GM19372 (cell line): ENCODE data around the gene LOXL1.

Experiments used
- ATAC-seq: cut with Tn5 transposase; IDR thresholded peaks from one replicate; pipeline ENCODE4 v1.9.1; 2021; ENCODE audit warnings: mild to moderate bottlenecking, low read depth, moderate library complexity; ENCODE audit not compliant: unreplicated experiment

Gene LOXL1

DNA sequence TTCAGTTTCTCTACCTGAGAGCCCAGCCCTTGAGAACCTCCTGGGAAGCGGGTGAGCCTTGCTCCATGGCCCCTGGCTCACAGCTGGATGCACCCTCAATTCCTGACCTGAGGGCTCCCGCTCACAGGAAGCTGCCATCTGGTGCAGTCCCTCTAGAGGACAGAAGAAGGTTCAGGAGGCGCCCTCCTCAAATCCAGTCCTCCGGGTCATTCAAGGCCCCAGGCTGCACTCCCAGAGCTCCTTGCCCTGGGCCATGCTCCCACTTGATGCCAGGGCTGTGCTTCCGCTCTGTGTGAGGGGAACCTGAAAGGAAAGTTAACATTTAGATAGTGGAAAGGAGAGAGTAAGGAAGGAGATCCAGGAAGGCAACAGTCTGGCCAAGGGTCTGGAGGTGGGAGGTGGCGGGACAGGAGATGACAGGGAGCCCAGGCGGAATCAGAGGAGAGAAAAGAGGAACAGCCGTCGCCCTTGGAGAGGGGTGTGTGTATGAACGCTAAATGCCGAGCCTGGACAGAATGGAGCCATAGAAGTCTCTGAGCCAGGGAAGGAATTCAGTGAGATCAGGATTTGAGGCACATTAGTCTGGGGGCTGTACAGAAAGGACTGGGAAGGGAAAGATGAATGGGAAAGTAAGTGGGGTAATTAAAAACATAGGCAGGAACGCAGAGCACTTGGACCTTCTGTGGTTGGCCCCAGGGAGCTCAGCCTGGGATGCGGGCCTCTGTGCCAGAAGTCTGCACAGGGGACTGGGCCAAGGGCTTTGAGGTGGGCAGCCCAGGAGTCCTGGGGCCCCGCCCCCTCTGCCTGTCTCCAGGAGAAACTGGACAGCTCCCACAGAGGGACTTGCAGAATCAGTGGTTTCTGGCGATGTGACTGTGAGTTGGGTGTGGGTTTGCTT is 26.8 kb upstream of the LOXL1 start:
- no peak for ATAC-seq

DNA sequence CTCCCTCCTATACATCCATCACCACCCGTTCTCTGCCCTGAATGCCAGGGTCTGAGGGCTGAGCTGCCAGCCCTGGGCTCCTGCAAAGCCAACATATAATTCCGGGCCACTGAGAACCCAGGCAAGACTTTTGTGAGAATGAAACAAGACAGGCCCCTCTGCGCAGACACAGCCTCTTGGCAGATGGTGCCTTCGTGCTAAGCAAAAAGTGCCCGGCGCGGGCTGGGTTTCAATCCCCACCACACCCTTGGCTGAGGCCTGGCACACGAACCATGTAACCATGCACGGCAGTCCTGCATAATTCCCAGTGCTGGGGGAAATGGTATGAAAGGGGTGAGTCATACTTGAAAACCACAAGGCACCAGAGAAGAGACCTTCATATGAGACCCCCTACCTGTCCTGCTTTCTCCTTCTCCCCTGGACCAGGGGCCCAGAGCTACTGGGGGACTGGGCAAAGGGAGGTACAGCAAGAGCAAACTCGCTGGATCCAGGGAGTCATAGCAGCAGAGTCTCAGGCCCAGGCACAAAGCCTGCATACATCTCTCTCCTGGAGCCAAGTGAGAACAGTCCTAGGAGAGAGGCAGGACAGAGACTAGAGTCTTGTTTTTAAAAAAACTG is 26.1 kb upstream of the LOXL1 start:
- ATAC-seq: no peak

DNA sequence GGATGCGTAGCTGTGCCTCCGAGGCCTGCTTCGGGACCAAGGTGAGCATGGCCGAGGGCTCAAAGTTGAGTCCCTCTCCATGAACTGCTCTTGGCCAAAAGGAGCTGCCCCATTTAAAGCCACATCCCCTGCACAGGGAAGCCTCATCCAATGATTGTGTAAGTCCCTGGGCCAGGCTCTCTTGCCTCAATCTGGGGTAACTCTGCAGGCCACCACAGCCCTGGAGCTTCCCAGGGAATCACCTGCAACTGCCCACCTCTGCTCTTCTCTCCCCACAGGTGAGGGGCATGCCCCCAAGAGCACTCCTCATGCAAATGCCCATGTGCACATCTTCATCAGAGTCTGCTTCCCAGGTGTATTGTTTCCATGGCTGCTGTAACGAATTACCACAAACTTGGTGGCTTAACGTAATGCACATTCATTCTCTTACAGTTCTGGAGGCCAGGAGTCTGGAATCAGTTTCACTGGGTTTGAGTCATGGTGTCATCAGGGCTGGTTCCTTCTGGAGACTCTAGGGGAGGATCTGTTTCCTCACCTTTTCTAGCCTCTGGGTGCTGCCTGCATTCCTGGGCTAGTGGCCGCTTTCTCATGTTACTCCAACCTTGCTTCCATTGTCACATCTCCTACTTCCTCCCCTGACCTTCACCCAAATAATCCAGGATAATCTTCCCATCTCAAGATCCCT is 25.0 kb upstream of the LOXL1 start:
- ATAC-seq: no peak

DNA sequence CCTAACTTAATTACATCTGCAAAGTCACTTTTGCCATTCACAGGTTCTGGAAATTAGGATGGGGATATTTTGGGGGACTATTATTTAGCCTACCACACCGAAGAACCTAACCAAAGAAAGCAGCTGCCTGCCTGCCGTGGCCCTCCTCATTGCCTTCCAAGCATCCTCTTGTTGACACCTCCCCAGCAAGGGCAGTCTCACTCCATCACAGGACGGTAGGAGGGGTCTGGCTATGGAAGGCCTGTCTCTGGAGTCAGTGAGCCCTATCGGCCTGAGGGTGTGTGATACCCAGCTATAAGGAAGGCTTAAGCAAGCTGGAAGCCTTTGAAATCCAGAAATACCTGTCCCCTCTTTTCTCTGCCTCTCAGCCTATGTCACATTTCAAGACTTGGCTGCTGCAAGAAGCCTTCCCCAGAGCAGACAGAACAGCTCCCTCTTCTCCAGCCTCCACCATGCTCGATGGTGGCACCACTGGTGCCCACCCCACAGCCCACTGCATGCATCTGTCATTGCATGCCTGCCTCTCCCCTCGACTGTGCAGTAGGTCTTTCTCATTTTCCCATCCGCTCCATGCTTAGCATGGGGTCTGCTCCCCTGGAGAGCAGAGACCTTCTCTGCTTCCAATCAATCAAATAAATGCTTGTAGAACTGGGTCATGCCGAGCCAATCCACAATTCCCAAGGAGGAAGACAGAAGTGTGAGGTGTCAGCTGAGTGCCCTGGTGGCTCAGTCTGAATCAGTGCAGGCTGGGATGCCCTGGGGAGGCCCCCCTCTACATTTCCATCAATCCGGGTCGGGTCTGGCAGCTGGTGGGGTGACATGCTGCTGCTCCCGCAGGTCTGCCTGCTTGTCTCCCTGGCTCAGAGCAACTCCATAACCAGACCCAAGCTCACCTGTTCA is 23.9 kb upstream of the LOXL1 start:
- ATAC-seq: no peak

DNA sequence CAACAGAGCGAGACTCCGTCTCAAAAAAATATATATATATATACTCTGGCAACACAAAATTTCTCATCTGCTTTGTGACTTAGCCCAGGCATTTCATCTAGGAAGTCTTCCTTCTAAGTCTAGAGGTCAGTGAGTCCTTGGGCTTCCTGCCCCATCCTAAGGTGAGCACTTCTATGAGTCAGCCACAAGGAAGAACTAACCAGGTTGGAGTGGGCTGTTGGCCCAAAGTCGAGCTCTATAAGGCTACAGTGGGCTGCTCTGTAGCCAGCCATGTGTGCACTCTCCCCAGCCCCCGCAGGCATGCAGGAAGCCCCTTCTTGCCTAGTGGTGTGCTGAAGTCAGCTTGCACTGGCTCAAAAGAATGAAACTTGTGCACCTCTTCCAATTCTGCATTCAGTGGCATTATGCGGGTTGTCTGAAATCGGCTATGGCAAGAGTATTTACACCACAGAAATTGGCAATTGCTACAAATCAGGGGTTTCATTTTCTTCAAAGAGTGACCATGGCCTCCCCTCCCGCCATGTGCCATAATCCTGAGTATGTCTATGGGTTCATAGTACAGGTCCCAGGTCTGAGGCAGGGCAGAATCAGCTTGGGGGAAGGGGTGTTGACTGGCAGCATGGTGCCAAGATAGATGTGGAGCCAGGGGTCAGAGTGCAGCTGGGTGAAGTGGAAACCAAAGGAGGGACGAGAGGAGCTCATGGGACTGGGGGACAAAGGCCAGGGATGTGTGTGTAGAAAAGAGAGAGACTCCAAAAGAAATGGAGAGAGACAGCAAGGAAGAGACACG is 22.0 kb upstream of the LOXL1 start:
- ATAC-seq: no peak

DNA sequence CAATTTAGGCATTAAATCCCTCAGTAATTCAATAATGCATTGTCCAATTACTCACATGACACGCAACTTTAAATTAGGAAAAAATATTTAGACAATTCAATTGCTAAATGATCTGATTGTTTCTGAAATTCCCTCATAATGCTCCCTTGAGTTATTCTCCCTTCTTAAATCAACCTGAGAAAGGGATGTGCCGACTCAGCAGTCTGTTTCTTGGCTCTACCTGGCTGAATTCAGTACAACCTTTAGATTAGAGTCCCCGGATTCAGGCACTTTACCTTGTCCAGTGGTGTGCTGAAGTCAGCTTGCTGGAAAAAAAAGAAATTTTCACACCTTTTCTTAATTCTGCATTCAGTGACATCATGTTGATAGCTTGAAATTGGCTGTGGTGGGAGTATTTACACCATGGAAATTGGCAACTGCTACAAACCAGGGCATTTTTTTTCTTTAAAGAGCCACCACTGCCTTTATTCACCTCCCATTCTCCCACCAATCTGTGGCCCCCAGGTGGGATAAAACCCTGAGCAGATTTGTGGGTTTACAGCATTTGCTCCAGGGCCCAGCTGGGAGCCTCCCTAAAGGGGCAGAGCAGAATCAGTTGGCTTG is 20.9 kb upstream of the LOXL1 start:
- no peak for ATAC-seq

DNA sequence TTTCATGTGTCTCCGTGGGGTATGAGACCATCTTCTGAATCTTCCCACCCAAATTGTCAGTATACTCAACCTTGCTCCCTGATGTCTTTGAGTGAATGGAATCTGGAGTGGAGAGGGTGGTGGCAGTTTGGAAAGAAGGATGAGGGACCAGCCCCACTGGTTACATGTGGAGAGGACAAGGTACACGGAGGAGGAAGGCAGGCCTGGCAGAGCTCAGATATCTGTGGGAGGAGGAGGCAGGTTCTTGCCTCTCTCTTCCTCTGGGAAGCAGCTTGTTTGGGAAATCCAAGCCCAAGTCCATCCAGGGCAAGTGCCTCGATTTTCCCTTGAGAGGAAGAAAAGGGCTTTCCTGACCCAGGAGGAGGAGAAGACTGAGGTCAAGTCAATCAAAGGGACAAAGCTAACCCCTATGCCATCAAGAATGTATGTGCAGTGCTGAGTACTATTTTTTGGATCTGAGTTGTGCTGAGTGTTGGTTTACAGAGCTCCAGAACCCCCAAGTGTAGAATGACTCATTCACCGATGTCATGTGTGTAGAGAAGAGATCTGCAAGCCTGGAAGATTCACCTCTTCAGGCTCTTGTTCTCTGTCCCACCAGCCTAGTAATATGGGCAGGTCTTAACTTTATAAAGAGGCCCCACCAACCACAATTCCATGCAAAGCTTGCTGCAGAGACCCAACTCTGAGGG is 19.8 kb upstream of the LOXL1 start:
- ATAC-seq: no peak

DNA sequence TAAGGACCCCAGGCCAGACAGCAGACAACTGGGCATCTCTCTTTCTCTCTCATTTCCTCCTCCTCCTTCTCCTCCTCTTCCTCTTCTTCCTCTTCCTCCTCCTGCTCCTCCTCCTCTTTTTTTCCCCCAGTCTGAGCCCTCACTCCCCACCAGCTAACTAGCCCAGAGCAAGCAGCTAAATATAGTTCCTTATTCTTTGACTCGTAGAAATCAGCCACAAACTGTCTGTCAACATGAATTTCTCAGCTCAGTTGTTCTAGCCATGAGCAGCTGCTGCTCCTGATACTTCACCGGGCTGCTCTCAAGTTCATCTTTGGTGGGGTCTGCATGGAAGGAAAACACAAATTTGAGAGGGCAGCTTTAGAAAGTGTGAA is 19.2 kb upstream of the LOXL1 start:
- no peak for ATAC-seq

DNA sequence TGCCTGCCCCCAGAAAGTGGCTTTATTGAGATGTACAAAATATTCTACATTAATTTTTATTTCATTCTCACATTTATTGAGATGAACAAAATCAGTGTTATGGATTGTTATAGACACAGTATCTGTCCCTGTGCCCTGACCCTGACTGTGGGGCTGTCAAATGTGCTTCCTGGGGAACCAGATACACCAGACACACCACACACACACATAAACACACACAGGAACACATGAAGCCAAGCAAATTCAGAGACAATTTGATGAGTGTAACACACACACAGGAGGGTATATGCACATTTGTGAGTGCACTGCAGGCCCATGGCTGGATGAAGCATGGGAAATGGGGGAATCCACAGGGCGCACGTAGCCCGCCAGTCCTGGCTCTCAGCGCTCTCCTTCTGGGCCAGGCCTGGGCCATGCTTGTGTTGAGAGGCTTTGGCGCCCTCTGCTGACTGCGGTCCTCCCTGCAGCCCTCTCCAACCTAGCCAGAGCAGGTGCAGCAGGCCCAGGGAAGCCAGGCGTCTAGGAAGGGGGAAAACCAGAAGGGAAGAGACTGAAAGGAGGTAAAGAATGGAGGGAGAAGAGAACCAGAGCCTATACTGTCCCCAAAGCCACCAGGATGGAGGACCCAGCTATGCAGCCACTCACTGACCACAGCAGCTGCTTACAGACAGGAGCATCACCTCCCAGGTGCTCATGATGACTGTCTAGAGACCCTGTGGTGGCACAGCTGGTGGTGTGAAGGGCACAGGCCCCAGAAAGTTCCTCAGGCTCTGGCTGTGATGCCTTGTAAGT is 18.0 kb upstream of the LOXL1 start:
- ATAC-seq: no peak

DNA sequence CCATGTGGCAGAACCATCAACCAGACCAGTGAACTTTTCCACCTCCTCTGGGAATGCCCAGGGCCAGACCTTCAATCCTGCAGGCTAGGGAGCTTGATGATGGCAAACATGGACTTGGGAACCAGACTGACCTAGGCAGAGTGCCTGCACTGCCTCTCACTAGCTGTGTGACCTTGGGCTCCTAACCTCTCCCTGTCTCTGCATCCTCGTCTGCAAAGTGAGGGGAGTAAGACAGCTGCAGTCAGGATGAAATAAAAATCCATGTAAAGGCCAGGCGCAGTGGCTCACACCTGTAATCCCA is 17.5 kb upstream of the LOXL1 start:
- no peak for ATAC-seq

DNA sequence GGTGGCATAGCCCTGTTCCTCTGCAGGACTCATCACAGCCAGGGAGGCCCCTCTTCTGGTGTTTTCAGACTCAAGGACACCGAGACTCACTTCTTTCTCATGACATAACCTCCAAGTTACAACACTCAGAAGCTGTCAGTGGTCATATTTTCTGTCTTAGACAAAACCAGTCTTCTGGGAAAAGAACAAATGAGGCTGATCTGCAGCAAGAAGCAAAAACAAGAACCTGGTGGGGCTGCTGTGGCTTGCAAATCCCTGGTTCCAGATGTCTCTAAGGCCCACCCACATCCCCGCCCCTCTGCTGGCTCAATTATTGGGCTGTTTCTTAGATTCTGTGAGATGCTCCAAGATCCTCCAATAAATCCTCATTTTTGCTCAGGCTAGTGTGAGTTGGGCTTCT is 16.6 kb upstream of the LOXL1 start:
- no peak for ATAC-seq

DNA sequence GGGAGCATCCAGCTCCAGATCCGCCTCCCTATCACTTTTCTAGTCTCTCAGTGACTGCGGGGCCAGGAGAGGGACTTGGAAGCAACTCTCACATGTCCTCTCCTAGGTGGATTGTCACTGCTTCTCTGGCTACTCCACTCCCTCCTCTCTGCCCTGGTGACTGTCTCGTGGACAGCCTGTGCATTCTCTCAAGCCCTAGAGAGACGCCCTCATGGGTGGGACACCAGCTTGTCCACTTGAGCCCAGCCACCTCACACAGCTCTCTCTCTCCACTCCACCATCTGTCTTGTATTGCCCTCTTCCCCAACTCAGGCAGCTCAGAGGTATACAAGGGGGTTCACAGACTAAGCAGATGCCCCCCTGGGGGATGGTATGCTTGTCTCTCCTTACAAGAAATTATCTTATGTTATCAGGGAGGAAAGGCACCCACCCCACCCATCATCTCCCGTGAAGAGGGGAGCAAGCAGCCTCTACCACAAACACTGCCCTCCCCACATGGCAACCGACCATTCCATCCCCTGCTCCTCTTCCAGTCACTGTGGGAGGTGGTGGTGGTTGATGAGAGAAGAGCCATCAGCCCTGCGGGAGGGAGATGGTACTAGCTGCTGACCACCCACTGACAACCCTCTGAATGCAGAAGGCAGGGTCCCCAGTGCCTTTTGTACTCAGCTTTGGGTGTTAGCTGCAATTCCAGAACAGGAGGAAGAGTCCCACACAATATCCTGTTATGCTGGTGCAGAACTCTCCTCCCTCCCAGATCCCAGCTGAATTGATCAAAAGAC is 15.5 kb upstream of the LOXL1 start:
- ATAC-seq: no peak

DNA sequence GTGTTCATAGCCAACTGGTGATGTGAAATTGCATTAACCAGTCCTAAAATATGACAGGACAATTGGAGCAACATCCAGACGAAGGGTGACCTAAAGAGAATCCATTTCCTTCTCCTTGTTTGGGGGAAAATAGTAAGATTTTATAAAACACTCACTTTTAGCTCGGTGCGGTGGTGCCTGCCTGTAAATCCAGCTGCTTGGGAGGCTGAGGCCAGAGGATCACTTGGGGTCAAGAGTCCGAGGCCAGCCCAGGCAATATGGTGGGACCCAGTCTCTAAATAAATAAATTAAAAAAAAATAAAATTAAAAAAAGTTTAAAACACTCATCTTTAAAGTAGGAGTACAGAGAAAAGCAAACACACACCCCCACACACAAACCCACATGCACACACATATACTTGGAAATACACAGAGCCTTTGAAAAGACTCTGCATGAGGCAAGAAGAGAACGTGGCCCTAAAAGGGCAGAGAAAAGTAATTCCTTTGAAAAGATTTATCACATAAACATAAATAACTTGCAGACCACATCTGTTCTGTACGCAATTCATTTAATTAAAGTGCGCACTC is 14.1 kb upstream of the LOXL1 start:
- no peak for ATAC-seq

DNA sequence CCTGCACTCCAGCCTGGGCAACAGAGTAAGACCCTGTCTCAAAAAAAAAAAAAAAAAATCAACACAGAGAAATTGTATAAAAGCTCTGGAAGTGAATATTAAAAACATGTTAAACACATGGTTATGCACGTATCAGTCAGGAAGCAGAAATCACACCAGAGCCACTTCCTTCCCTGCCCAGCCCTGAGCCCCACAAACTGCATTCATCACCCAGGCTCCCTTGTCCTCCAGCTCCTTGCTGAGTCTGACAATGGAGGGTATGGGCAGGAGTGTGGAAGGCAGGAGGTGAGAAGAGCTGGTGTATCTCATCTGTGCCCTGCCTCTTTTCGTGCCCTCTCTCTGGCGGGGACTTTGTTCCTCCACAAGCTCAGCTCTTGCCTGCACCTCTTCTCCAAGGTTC is 12.1 kb upstream of the LOXL1 start:
- ATAC-seq: no peak

DNA sequence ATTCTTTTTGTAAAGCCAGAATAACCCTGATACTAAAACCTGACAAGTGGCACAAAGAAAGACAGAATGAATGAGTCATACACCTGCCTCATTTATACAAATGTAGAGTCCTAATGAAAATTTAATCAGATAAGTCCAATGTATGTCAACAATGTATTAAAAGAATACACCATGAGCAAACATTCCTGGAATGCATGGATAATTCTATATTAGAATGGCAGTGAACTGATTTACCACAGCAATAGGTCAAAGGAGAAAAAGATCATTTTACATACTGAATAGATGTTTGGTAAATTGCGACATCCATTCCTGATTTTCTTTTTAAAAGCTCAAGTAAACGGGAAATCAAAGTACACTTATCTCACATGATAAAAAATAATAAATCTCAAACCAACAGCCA is 11.2 kb upstream of the LOXL1 start:
- ATAC-seq: no peak

DNA sequence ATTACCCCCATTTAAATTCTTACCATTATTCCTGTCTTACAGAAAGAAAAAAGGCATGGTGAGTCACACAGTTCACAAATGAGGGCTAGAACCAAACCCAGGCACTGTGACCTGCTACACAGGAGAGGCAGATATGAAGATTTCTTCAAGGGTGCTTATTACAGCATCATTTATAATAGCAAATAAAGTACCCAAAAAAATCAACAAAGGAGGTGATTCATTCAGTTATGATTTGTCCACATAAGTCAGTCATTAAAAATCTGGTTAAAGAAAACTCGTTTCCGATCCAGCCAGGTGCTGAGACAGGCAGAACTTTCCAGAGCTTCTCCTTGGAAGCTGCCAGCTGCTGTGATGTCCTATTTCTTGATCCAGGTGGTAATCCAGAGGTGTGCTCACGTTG is 7.5 kb upstream of the LOXL1 start:
- no peak for ATAC-seq

DNA sequence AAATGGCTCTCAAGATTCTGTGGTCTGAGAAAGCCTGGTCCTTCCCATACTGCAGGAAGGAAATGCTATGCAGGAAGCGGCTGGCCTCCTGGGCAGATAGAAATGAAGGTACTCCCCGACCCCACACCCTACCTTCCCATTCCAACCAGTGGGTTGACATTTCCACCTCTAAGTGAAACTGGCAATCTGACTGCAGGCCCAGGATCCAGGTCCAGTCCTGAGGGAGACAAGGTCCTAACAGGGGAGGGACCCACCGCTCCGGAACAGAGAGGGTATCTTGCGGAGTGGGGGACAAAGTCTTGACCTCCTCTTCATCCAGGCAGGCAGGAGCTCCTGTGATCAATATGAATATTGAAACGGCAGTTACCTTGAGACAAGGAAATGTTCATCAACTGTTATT is 6.6 kb upstream of the LOXL1 start:
- no peak for ATAC-seq
